HepG2 (cell line): ENCODE results near the gene SEC31B. TPM values are rescaled to one million over a fixed set of nuclear protein-coding genes. Genes with fewer than 3 reads are reported as not detected.

Source experiments
- FIP1L1 ChIP-seq: fragments of 200-400 bp; formaldehyde crosslinking; IDR thresholded peaks from 2 replicates; pipeline ENCODE4 v1.6.1; 2018; ENCODE audit warnings: low read depth, mild to moderate bottlenecking, low read length, moderate library complexity, borderline replicate concordance; ENCODE audit not compliant: insufficient read depth
- MIER3 ChIP-seq: IDR thresholded peaks from 2 replicates; pipeline ENCODE4 v1.6.1; 2016; ENCODE audit warnings: missing compliant biosample characterization, borderline replicate concordance
- MXI1 ChIP-seq: IDR thresholded peaks from 3 replicates; pipeline ENCODE4 v1.6.1; 2012; ENCODE audit warnings: low read depth, low read length, inconsistent platforms, borderline replicate concordance
- NFIC ChIP-seq: IDR thresholded peaks from 2 replicates; pipeline ENCODE4 v1.6.1; 2012; ENCODE audit warnings: mild to moderate bottlenecking, low read length, inconsistent platforms
- RFXAP ChIP-seq: sonication (generic); formaldehyde crosslinking; IDR thresholded peaks from 2 replicates; pipeline ENCODE4 v1.4.0; 2020; ENCODE audit warnings: missing genetic modification reagents, borderline replicate concordance
- TAF15 ChIP-seq: fragments of 200-400 bp; formaldehyde crosslinking; IDR thresholded peaks from one replicate; pipeline ENCODE4 v1.6.1; 2018; ENCODE audit warnings: mild to moderate bottlenecking, low read depth, low read length; ENCODE audit not compliant: poor library complexity, severe bottlenecking
- ZNF713 ChIP-seq: sonication (generic); formaldehyde crosslinking; IDR thresholded peaks from 2 replicates; pipeline ENCODE4 v1.4.0; 2020; ENCODE audit warnings: mild to moderate bottlenecking, missing genetic modification reagents
- polyA plus RNA-seq, 8 experiments: library from polyadenylated mRNA; depleted of rRNA in 3 of 8; stranded (reverse) in 7 of 8; unstranded in 1 of 8; fragments of >200 nt; fragmentation: Illumina TruSeq in 4 of 8; extraction: Trizol in 4 of 8; gene quantifications; 2 replicates each; pipeline versions ENCODE4 v1.2.1 to v1.2.3, GENCODE V29; 2011 to 2016; ENCODE audit warnings: low read depth in 4 of 8, missing spikeins in 1 of 8, mixed read lengths in 1 of 8; ENCODE audit not compliant: insufficient read depth in 1 of 8
- total RNA-seq, 5 experiments: library from RNA; depleted of rRNA; stranded (reverse); fragments of >200 nt; fragmentation: Illumina TruSeq; extraction: Trizol; gene quantifications; 2 replicates each; pipeline ENCODE4 v1.2.3, GENCODE V29; 2016; ENCODE audit warnings: low read depth in 1 of 5
- TF ChIP-seq, protein P1 (sequence below), 2 experiments: IDR thresholded peaks; 2 replicates each; pipeline ENCODE4 v1.6.1; 2011 to 2012; ENCODE audit warnings: low read length in 2 of 2, borderline replicate concordance in 1 of 2, low read depth in 1 of 2, mild to moderate bottlenecking in 1 of 2, moderate library complexity in 1 of 2
- TF ChIP-seq, protein P2 (sequence below), 2 experiments: sonication (generic) in 1 of 2; formaldehyde crosslinking in 1 of 2; IDR thresholded peaks; 2 replicates each; pipeline versions ENCODE4 v1.6.1 to v1.9.0; 2014 to 2022; ENCODE audit warnings: antibody characterized with exemption in 1 of 2, borderline replicate concordance in 1 of 2, inconsistent platforms in 1 of 2, low read depth in 1 of 2, missing genetic modification reagents in 1 of 2
- TF ChIP-seq, protein P3 (sequence below): IDR thresholded peaks from 2 replicates; pipeline ENCODE4 v1.6.1; 2016; ENCODE audit warnings: low read depth, missing genetic modification reagents, missing compliant biosample characterization

Gene SEC31B
- total and polyA plus RNA-seq, 2 of the 13 experiments (the other 11 are each of a cell fraction or from before 2014, with no cell fraction given) = 2.0 to 8.3 TPM

DNA sequence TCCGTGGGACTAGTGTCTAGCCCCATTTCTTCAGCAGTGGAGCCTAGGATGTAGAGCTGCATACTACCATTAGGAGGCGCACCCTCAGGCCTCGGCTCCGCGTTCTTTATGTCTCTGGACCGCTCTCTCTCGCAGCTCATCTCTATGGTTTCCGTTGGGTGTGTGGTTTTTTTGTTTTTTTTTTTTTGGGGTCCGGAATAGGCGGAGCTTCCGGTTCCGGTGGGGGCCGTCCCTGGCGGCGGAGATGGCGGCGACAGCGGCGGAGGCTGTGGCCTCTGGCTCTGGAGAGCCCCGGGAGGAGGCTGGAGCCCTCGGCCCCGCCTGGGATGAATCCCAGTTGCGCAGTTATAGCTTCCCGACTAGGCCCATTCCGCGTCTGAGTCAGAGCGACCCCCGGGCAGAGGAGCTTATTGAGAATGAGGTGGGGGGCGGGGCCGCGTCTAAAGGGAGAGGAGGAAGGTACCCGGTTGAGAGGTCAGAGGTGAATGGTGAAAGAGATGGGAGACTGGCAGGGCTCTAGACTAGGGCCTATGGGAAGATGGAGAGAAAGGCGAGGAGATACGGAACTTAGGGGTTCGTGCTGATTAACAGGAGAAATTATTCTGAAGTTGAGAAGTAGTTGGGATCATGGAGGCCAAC, 16.2 kb upstream of the SEC31B start, which contains the start of gene HIF1AN (continued):
- TF ChIP-seq RFXAP (CRISPR knock-in tag) = 0 out of 2 replicates have a peak, but pooled peaks have one; percentile 66
- peak; percentile 65; the same call in 1 of the 2 replicates for TF ChIP-seq MIER3 (CRISPR knock-in tag)
- TF ChIP-seq MXI1 = peak; percentile 45; the same call in 1 of the 3 replicates
- no peak for TF ChIP-seq NFIC
- TF ChIP-seq, protein P1, sequence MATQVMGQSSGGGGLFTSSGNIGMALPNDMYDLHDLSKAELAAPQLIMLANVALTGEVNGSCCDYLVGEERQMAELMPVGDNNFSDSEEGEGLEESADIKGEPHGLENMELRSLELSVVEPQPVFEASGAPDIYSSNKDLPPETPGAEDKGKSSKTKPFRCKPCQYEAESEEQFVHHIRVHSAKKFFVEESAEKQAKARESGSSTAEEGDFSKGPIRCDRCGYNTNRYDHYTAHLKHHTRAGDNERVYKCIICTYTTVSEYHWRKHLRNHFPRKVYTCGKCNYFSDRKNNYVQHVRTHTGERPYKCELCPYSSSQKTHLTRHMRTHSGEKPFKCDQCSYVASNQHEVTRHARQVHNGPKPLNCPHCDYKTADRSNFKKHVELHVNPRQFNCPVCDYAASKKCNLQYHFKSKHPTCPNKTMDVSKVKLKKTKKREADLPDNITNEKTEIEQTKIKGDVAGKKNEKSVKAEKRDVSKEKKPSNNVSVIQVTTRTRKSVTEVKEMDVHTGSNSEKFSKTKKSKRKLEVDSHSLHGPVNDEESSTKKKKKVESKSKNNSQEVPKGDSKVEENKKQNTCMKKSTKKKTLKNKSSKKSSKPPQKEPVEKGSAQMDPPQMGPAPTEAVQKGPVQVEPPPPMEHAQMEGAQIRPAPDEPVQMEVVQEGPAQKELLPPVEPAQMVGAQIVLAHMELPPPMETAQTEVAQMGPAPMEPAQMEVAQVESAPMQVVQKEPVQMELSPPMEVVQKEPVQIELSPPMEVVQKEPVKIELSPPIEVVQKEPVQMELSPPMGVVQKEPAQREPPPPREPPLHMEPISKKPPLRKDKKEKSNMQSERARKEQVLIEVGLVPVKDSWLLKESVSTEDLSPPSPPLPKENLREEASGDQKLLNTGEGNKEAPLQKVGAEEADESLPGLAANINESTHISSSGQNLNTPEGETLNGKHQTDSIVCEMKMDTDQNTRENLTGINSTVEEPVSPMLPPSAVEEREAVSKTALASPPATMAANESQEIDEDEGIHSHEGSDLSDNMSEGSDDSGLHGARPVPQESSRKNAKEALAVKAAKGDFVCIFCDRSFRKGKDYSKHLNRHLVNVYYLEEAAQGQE (IDR thresholded peaks at IDR 0.05; ENCODE audit: borderline replicate concordance in 1 of 2, low read depth in 1 of 2, low read length in 2 of 2) = peak in 1 of 2 experiments; percentile 22; a peak in 1 of 4 replicates
- no peak for TF ChIP-seq ZNF713 (CRISPR knock-in tag)
- no peak for TF ChIP-seq FIP1L1
- TF ChIP-seq, protein P2, sequence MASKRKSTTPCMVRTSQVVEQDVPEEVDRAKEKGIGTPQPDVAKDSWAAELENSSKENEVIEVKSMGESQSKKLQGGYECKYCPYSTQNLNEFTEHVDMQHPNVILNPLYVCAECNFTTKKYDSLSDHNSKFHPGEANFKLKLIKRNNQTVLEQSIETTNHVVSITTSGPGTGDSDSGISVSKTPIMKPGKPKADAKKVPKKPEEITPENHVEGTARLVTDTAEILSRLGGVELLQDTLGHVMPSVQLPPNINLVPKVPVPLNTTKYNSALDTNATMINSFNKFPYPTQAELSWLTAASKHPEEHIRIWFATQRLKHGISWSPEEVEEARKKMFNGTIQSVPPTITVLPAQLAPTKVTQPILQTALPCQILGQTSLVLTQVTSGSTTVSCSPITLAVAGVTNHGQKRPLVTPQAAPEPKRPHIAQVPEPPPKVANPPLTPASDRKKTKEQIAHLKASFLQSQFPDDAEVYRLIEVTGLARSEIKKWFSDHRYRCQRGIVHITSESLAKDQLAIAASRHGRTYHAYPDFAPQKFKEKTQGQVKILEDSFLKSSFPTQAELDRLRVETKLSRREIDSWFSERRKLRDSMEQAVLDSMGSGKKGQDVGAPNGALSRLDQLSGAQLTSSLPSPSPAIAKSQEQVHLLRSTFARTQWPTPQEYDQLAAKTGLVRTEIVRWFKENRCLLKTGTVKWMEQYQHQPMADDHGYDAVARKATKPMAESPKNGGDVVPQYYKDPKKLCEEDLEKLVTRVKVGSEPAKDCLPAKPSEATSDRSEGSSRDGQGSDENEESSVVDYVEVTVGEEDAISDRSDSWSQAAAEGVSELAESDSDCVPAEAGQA (IDR thresholded peaks at IDR 0.05; ENCODE audit: low read depth) = no peak; the same call in none of the 2 replicates
- TF ChIP-seq, protein P2 (CRISPR knock-in tag; IDR thresholded peaks at IDR 0.05; ENCODE audit: borderline replicate concordance) = no peak
- TF ChIP-seq, protein P3, sequence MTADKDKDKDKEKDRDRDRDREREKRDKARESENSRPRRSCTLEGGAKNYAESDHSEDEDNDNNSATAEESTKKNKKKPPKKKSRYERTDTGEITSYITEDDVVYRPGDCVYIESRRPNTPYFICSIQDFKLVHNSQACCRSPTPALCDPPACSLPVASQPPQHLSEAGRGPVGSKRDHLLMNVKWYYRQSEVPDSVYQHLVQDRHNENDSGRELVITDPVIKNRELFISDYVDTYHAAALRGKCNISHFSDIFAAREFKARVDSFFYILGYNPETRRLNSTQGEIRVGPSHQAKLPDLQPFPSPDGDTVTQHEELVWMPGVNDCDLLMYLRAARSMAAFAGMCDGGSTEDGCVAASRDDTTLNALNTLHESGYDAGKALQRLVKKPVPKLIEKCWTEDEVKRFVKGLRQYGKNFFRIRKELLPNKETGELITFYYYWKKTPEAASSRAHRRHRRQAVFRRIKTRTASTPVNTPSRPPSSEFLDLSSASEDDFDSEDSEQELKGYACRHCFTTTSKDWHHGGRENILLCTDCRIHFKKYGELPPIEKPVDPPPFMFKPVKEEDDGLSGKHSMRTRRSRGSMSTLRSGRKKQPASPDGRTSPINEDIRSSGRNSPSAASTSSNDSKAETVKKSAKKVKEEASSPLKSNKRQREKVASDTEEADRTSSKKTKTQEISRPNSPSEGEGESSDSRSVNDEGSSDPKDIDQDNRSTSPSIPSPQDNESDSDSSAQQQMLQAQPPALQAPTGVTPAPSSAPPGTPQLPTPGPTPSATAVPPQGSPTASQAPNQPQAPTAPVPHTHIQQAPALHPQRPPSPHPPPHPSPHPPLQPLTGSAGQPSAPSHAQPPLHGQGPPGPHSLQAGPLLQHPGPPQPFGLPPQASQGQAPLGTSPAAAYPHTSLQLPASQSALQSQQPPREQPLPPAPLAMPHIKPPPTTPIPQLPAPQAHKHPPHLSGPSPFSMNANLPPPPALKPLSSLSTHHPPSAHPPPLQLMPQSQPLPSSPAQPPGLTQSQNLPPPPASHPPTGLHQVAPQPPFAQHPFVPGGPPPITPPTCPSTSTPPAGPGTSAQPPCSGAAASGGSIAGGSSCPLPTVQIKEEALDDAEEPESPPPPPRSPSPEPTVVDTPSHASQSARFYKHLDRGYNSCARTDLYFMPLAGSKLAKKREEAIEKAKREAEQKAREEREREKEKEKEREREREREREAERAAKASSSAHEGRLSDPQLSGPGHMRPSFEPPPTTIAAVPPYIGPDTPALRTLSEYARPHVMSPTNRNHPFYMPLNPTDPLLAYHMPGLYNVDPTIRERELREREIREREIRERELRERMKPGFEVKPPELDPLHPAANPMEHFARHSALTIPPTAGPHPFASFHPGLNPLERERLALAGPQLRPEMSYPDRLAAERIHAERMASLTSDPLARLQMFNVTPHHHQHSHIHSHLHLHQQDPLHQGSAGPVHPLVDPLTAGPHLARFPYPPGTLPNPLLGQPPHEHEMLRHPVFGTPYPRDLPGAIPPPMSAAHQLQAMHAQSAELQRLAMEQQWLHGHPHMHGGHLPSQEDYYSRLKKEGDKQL (CRISPR knock-in tag) = no peak
- TF ChIP-seq TAF15 = no peak
